HL-60 (cell line): ENCODE data around the gene ODF2.

Source experiments
- CTCF ChIP-seq: IDR thresholded peaks from one replicate; pipeline ENCODE4 v1.5.1; 2011; ENCODE audit warnings: low read length, control low read depth, inconsistent platforms; ENCODE audit not compliant: insufficient read depth
- REST ChIP-seq: IDR thresholded peaks from 2 replicates; pipeline ENCODE4 v1.6.1; 2012; ENCODE audit warnings: low read depth; ENCODE audit not compliant: insufficient replicate concordance

DNA sequence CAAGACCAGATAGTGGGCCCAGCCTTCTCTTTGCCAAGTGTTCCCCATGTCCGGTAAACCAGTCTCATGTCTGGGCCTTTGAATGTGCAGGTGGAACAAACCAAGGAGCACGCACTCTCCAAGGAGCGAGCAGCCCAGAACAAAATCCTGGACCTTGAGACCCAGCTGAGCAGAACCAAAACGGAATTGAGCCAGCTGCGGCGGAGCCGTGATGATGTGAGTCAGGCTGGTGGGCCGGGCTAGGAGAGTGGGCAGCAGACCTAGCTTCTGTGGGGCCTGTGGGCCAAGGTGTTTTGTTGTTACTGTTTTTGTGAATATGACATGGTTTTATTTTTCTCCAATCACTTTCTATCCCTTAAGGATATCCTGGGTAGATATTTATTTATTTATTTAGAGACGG lies 43.1 kb downstream of the ODF2 start:
- TF ChIP-seq REST, result no peak
- TF ChIP-seq CTCF, result no peak
